Testis (tissue), 2 donors: ENCODE results near the gene GNA12.

Source experiments
- POLR2A ChIP-seq: fragments of 450-650 bp; IDR thresholded peaks from one replicate; pipeline ENCODE4 v1.6.1; 2017; ENCODE audit warnings: antibody characterized with exemption, mild to moderate bottlenecking, moderate library complexity
- TF ChIP-seq, protein P1 (sequence below), 3 experiments: fragments of 450-650 bp in 2 of 3; fragments of 200-600 bp in 1 of 3; sonication (generic) in 1 of 3; IDR thresholded peaks; one replicate each; pipeline ENCODE4 v1.5.1; 2016 to 2019; ENCODE audit warnings: antibody characterized with exemption in 3 of 3, mild to moderate bottlenecking in 2 of 3, moderate library complexity in 1 of 3

DNA sequence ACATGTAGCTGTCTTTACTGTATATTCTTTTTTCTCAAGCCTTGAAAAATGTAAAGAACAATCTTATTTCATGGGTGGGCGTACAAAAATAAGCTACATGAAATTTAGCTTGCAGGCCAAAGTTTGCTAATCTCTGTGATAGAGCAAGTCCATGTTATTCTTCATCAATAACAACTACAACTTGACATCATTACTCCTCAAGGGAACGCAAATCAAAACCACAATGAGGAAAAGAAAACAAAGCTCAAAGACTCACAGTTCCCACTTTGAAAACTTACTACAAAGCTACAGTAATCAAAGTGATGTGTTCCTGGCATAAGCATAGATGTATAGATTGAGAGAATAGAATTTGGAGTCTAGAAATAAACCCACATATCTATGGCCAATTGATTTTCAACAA is 62.5 kb downstream of the GNA12 start:
- TF ChIP-seq, protein P1, sequence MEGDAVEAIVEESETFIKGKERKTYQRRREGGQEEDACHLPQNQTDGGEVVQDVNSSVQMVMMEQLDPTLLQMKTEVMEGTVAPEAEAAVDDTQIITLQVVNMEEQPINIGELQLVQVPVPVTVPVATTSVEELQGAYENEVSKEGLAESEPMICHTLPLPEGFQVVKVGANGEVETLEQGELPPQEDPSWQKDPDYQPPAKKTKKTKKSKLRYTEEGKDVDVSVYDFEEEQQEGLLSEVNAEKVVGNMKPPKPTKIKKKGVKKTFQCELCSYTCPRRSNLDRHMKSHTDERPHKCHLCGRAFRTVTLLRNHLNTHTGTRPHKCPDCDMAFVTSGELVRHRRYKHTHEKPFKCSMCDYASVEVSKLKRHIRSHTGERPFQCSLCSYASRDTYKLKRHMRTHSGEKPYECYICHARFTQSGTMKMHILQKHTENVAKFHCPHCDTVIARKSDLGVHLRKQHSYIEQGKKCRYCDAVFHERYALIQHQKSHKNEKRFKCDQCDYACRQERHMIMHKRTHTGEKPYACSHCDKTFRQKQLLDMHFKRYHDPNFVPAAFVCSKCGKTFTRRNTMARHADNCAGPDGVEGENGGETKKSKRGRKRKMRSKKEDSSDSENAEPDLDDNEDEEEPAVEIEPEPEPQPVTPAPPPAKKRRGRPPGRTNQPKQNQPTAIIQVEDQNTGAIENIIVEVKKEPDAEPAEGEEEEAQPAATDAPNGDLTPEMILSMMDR (IDR thresholded peaks at IDR 0.05) = no peak
- no peak for TF ChIP-seq POLR2A
